ENCODE results near the gene PIGK.

DNA sequence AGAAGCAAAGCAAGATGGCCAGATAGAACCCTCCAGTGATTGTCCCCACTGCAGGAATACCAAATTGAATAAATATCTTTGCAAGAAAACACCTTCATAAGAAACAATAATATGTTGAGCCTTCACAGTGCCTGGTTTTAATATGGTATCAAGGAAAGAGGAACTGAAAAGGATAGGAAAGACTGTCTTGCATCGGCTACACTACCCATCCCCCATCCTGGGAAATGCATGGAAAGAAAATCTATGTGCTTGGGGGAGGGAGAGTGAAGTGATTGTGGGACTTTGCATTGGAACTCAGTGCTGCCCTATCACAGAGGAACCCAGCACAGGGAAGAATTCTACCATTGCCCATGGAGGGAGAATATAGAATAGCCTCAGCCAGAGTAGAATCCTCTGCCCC lies 34.0 kb upstream of the PIGK start:
- TF ChIP-seq, protein P1, sequence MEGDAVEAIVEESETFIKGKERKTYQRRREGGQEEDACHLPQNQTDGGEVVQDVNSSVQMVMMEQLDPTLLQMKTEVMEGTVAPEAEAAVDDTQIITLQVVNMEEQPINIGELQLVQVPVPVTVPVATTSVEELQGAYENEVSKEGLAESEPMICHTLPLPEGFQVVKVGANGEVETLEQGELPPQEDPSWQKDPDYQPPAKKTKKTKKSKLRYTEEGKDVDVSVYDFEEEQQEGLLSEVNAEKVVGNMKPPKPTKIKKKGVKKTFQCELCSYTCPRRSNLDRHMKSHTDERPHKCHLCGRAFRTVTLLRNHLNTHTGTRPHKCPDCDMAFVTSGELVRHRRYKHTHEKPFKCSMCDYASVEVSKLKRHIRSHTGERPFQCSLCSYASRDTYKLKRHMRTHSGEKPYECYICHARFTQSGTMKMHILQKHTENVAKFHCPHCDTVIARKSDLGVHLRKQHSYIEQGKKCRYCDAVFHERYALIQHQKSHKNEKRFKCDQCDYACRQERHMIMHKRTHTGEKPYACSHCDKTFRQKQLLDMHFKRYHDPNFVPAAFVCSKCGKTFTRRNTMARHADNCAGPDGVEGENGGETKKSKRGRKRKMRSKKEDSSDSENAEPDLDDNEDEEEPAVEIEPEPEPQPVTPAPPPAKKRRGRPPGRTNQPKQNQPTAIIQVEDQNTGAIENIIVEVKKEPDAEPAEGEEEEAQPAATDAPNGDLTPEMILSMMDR (IDR thresholded peaks at IDR 0.05): no peak
- no peak for TF ChIP-seq POLR2A (IDR thresholded peaks at IDR 0.05)

Data from heart left ventricle (tissue), 13 donors.